ENCODE data around the gene AAGAB.
"Not testable (repeated sequence)": the region's sequence is repeated elsewhere in the genome, so short reads cannot be mapped to it uniquely, and the experiment has no call there.

AAGAB gene

GRCh38 chr15:67254238-67255175 is at the start of gene AAGAB, which contains the start of gene IQCH:
Gene AAGAB, minus strand, starts transcription at chr15:67254661. Its CDS starts 30 bp downstream, at chr15:67254631.
Gene IQCH, plus strand, starts transcription at chr15:67254786. Its CDS starts 111 bp downstream, at chr15:67254897.
- DNase-seq: peak; percentile 99

GRCh38 chr15:67303490-67304363 is 49.3 kb upstream of the AAGAB start:
- DNase-seq: no peak

GRCh38 chr15:67300266-67301025 is 46.0 kb upstream of the AAGAB start:
- DNase-seq: no peak

- DNase-seq: no peak
Observed at GRCh38 chr15:67296684-67297083, 42.2 kb upstream of the AAGAB start.

GRCh38 chr15:67296188-67296587 is 41.7 kb upstream of the AAGAB start:
- no peak for DNase-seq

- no peak for DNase-seq
Observed at GRCh38 chr15:67290319-67290718, 35.9 kb upstream of the AAGAB start.

- DNase-seq: not testable (repeated sequence)
Observed at GRCh38 chr15:67286400-67286799, 31.9 kb upstream of the AAGAB start.

GRCh38 chr15:67285625-67286024 is 31.2 kb upstream of the AAGAB start:
- DNase-seq: not testable (repeated sequence)

- no peak for DNase-seq
Observed at GRCh38 chr15:67281714-67282113, 27.3 kb upstream of the AAGAB start.

- DNase-seq: no peak
Observed at GRCh38 chr15:67280217-67280616, 25.8 kb upstream of the AAGAB start.

GRCh38 chr15:67276666-67277065 is 22.2 kb upstream of the AAGAB start:
- no peak for DNase-seq

GRCh38 chr15:67274236-67274635 is 19.8 kb upstream of the AAGAB start:
- no peak for DNase-seq

- DNase-seq: no peak
Observed at GRCh38 chr15:67267951-67268941, 13.8 kb upstream of the AAGAB start.

- no peak for DNase-seq
Observed at GRCh38 chr15:67267440-67267839, 13.0 kb upstream of the AAGAB start.

- no peak for DNase-seq
Observed at GRCh38 chr15:67266870-67267269, 12.4 kb upstream of the AAGAB start.

- DNase-seq: no peak
Observed at GRCh38 chr15:67259806-67260205, 5.3 kb upstream of the AAGAB start.

GRCh38 chr15:67259379-67259778 is 4.9 kb upstream of the AAGAB start:
- no peak for DNase-seq

- not testable (repeated sequence) for DNase-seq
Observed at GRCh38 chr15:67258412-67258811, 4.0 kb upstream of the AAGAB start.

- no peak for DNase-seq
Observed at GRCh38 chr15:67256051-67256450, 1.6 kb upstream of the AAGAB start.

- DNase-seq: no peak
Observed at GRCh38 chr15:67253549-67254237, 768 bp downstream of the AAGAB start.

- no peak for DNase-seq
Observed at GRCh38 chr15:67253101-67253500, 1.4 kb downstream of the AAGAB start.

All from femur (tissue), 1 donor.